Endothelial cell (in vitro differentiated cells): Measurements from ENCODE around the gene VPS45. TPM values are rescaled to one million over a fixed set of nuclear protein-coding genes. Genes with fewer than 3 reads are reported as not detected.
"Not testable (repeated sequence)": the region's sequence is repeated elsewhere in the genome, so short reads cannot be mapped to it uniquely, and the experiment has no call there.

Experiments
- DNase-seq: peaks from one replicate; pipeline ENCODE4 v3.0.0; 2021; ENCODE audit warnings: low spot score
- H3K27ac Mint-ChIP-seq: one replicate; pipeline ENCODE4 v1.8.0; 2021; ENCODE audit warnings: mixed read lengths, inconsistent platforms; ENCODE audit not compliant: unreplicated experiment
- H3K27me3 Mint-ChIP-seq: one replicate; pipeline ENCODE4 v1.8.0; 2021; ENCODE audit warnings: mild to moderate bottlenecking, moderate library complexity, mixed read lengths, inconsistent platforms; ENCODE audit not compliant: unreplicated experiment
- H3K36me3 Mint-ChIP-seq: one replicate; pipeline ENCODE4 v1.8.0; 2021; ENCODE audit warnings: mild to moderate bottlenecking, low read depth, mixed read lengths, inconsistent platforms; ENCODE audit not compliant: unreplicated experiment
- H3K4me1 Mint-ChIP-seq: one replicate; pipeline ENCODE4 v1.8.0; 2021; ENCODE audit warnings: mild to moderate bottlenecking, mixed read lengths, inconsistent platforms; ENCODE audit not compliant: unreplicated experiment
- H3K4me3 Mint-ChIP-seq: one replicate; pipeline ENCODE4 v1.8.0; 2021; ENCODE audit warnings: mild to moderate bottlenecking, mixed read lengths, inconsistent platforms; ENCODE audit not compliant: unreplicated experiment
- H3K9me3 Mint-ChIP-seq: one replicate; pipeline ENCODE4 v1.8.0; 2021; ENCODE audit warnings: mixed read lengths, inconsistent platforms; ENCODE audit not compliant: unreplicated experiment
- CTCF ChIP-seq: fragments of 200-600 bp; sonication (generic); IDR thresholded peaks from one replicate; pipeline ENCODE4 v1.5.0; 2021; ENCODE audit warnings: antibody characterized with exemption; ENCODE audit not compliant: unreplicated experiment
- total RNA-seq: library from RNA; stranded (reverse); fragmentation: NEBNext Ultra II Directional; extraction: Animal tissue kit (Norgen Biotek cat#: 25700); gene quantifications from one replicate; pipeline ENCODE4 v1.2.1, GENCODE V29; 2021; ENCODE audit not compliant: unreplicated experiment

Gene VPS45
- total RNA-seq, 1 donor from 2014 or later: 32.5 TPM

- Mint-ChIP-seq H3K36me3 (no peaks in the 10 kb centered on the region), H3K4me3 (no peak overlapping the region), H3K27me3 (no peaks in the 10 kb centered on the region), H3K9me3 (no peaks in the 10 kb centered on the region), H3K27ac (no peak overlapping the region), H3K4me1 (no peaks in the 10 kb centered on the region)
- no peak for DNase-seq
- no peak for TF ChIP-seq CTCF
Measured at GRCh38 chr1:150183061-150183460, 115.5 kb downstream of the VPS45 start.

GRCh38 chr1:150185481-150185880 lies 117.9 kb downstream of the VPS45 start:
- no peak overlapping the region for H3K27ac Mint-ChIP-seq
- DNase-seq: no peak
- H3K9me3 Mint-ChIP-seq: no peaks in the 10 kb centered on the region
- H3K27me3 Mint-ChIP-seq: no peaks in the 10 kb centered on the region
- no peak for TF ChIP-seq CTCF
- no peak overlapping the region for H3K4me3 Mint-ChIP-seq
- no peaks in the 10 kb centered on the region for H3K4me1 Mint-ChIP-seq
- H3K36me3 Mint-ChIP-seq: no peaks in the 10 kb centered on the region

GRCh38 chr1:150186438-150186788 lies 118.8 kb downstream of the VPS45 start:
- not testable (repeated sequence) for H3K4me1 Mint-ChIP-seq, H3K27me3 Mint-ChIP-seq, H3K4me3 Mint-ChIP-seq, DNase-seq, H3K9me3 Mint-ChIP-seq, H3K27ac Mint-ChIP-seq, H3K36me3 Mint-ChIP-seq

- no peaks in the 10 kb centered on the region for H3K9me3 Mint-ChIP-seq
- no peaks in the 10 kb centered on the region for H3K4me1 Mint-ChIP-seq
- H3K27ac Mint-ChIP-seq: no peak overlapping the region
- H3K4me3 Mint-ChIP-seq: no peak overlapping the region
- no peaks in the 10 kb centered on the region for H3K36me3 Mint-ChIP-seq
- H3K27me3 Mint-ChIP-seq: no peaks in the 10 kb centered on the region
- DNase-seq: no peak
- TF ChIP-seq CTCF: peak; percentile 62
Measured at GRCh38 chr1:150186789-150187559, 119.4 kb downstream of the VPS45 start.

- H3K36me3 Mint-ChIP-seq: no peaks in the 10 kb centered on the region
- no peaks in the 10 kb centered on the region for H3K4me1 Mint-ChIP-seq
- H3K27ac Mint-ChIP-seq: no peak overlapping the region
- peak; percentile 30 for TF ChIP-seq CTCF
- no peak overlapping the region for H3K4me3 Mint-ChIP-seq
- DNase-seq: no peak
- H3K27me3 Mint-ChIP-seq: no peaks in the 10 kb centered on the region
- H3K9me3 Mint-ChIP-seq: no peaks in the 10 kb centered on the region
Measured at GRCh38 chr1:150187560-150187931, 120.0 kb downstream of the VPS45 start.
